H1 (cell line): ENCODE data around the gene MRPL40. TPM values are rescaled to one million over a fixed set of nuclear protein-coding genes. Genes with fewer than 3 reads are reported as not detected.

ENCODE experiments used
- CTCF ChIA-PET: fragments of 300-600 bp; sonication (Branson Sonifier 250); formaldehyde crosslinking; loops from one replicate; lab custom pipeline; 2021; ENCODE audit not compliant: partially characterized antibody; lab: Charles Lee
- POLR2A ChIA-PET: fragments of 300-600 bp; sonication (Branson Sonifier 250); formaldehyde crosslinking; loops from one replicate; lab custom pipeline; 2021; ENCODE audit warnings: inconsistent platforms; ENCODE audit not compliant: partially characterized antibody; lab: Charles Lee
- DNase-seq, 2 experiments: peaks; one replicate each; pipeline versions ENCODE4 v3.0.0 to v3.0.0-alpha.2; 2010 to 2022; ENCODE audit warnings: low spot score in 2 of 2, low read depth in 1 of 2, mixed read lengths in 1 of 2
- FAIRE-seq: peaks from 2 replicates; lab custom pipeline; 2011; peaks lifted over from hg19 to GRCh38; lab: Jason Lieb, UNC
- H2AFZ ChIP-seq: 2 replicates; pipeline ENCODE4 v1.8.1; 2012; ENCODE audit warnings: low read length, inconsistent platforms
- H2AK5ac ChIP-seq: 2 replicates; pipeline ENCODE4 v1.6.1; 2013; ENCODE audit warnings: low read depth, low read length
- H2BK120ac ChIP-seq: replicated peaks from 2 replicates; pipeline ENCODE3; 2013; ENCODE audit warnings: low read depth, low read length, inconsistent platforms
- H2BK12ac ChIP-seq: 2 replicates; pipeline ENCODE4 v1.6.1; 2013; ENCODE audit warnings: low read depth, low read length
- H2BK15ac ChIP-seq: 2 replicates; pipeline ENCODE4 v1.6.1; 2013; ENCODE audit warnings: low read length
- H2BK20ac ChIP-seq: 2 replicates; pipeline ENCODE4 v1.6.1; 2013; ENCODE audit warnings: low read length
- H2BK5ac ChIP-seq: 2 replicates; pipeline ENCODE4 v1.6.1; 2013; ENCODE audit warnings: low read depth, low read length
- H3K14ac ChIP-seq: 2 replicates; pipeline ENCODE4 v1.6.1; 2013; ENCODE audit warnings: inconsistent platforms; ENCODE audit not compliant: insufficient read length
- H3K18ac ChIP-seq: 2 replicates; pipeline ENCODE4 v1.6.1; 2013; ENCODE audit warnings: low read length; ENCODE audit errors: extremely low read depth
- H3K23ac ChIP-seq: 2 replicates; pipeline ENCODE4 v1.6.1; 2013; ENCODE audit warnings: inconsistent platforms; ENCODE audit not compliant: insufficient read length
- H3K23me2 ChIP-seq: 2 replicates; pipeline ENCODE4 v1.6.1; 2013; ENCODE audit warnings: low read depth, low read length
- H3K27ac ChIP-seq: 2 replicates; pipeline ENCODE4 v1.6.1; 2011; ENCODE audit warnings: low read depth, low read length, inconsistent platforms
- H3K27me3 ChIP-seq, 4 experiments: replicated peaks in 1 of 4; 1 replicate in 1 of 4; 2 replicates in 3 of 4; pipeline versions ENCODE4 v1.6.1 to v1.8.1; 2011 to 2013; ENCODE audit warnings: low read length in 3 of 4, mild to moderate bottlenecking in 3 of 4, inconsistent platforms in 2 of 4, mixed read lengths in 2 of 4, moderate library complexity in 1 of 4; ENCODE audit not compliant: control insufficient read depth in 3 of 4, insufficient read depth in 3 of 4; ENCODE audit errors: extremely low read depth in 1 of 4
- H3K36me3 ChIP-seq, 4 experiments: 2 replicates each; pipeline versions ENCODE4 v1.6.1 to v1.8.1; 2011 to 2013; ENCODE audit warnings: mild to moderate bottlenecking in 4 of 4, low read length in 3 of 4, moderate library complexity in 2 of 4, control low read depth in 1 of 4, inconsistent platforms in 1 of 4; ENCODE audit not compliant: insufficient read depth in 4 of 4, control insufficient read depth in 2 of 4
- H3K4ac ChIP-seq: replicated peaks from 2 replicates; pipeline ENCODE3; 2013; ENCODE audit warnings: low read length, low read depth, mixed read lengths, inconsistent platforms; ENCODE audit not compliant: insufficient read length
- H3K4me1 ChIP-seq, 4 experiments: replicated peaks in 1 of 4; 1 replicate in 1 of 4; 2 replicates in 3 of 4; pipeline versions ENCODE4 v1.6.1 to v1.8.1; 2011 to 2013; ENCODE audit warnings: low read length in 3 of 4, inconsistent platforms in 2 of 4, mixed read lengths in 1 of 4; ENCODE audit not compliant: insufficient read depth in 4 of 4, control insufficient read depth in 3 of 4
- H3K4me2 ChIP-seq, 2 experiments: 2 replicates each; pipeline versions ENCODE4 v1.6.1 to v1.8.1; 2011 to 2013; ENCODE audit warnings: low read depth in 2 of 2, low read length in 2 of 2, control low read depth in 1 of 2, inconsistent platforms in 1 of 2, mild to moderate bottlenecking in 1 of 2; ENCODE audit not compliant: insufficient read depth in 1 of 2
- H3K4me3 ChIP-seq, 4 experiments: fragments of 200-600, 300-600 bp in 1 of 4; sonication (generic), shearing (Covaris generic), sonication (Bioruptor Twin) in 1 of 4; 2 replicates each; pipeline versions ENCODE4 v1.5.1 to v1.8.1; 2011 to 2016; ENCODE audit warnings: low read length in 4 of 4, low read depth in 3 of 4, control low read depth in 2 of 4, inconsistent platforms in 2 of 4, mild to moderate bottlenecking in 2 of 4, mixed read lengths in 1 of 4, moderate library complexity in 1 of 4; ENCODE audit not compliant: insufficient read depth in 2 of 4; ENCODE audit errors: extremely low read depth in 1 of 4
- H3K56ac ChIP-seq: replicated peaks from 2 replicates; pipeline ENCODE3; 2013; ENCODE audit warnings: low read depth, mild to moderate bottlenecking, mixed read lengths, low read length, inconsistent platforms; ENCODE audit not compliant: insufficient read length
- H3K79me1 ChIP-seq: 2 replicates; pipeline ENCODE4 v1.6.1; 2013; ENCODE audit warnings: low read depth, low read length, control low read depth
- H3K79me2 ChIP-seq, 2 experiments: 2 replicates each; pipeline versions ENCODE4 v1.6.1 to v1.8.1; 2012 to 2013; ENCODE audit warnings: low read length in 2 of 2, mild to moderate bottlenecking in 2 of 2, inconsistent platforms in 1 of 2; ENCODE audit not compliant: insufficient read depth in 2 of 2, control insufficient read depth in 1 of 2
- H3K9ac ChIP-seq, 4 experiments: replicated peaks in 1 of 4; 1 replicate in 1 of 4; 2 replicates in 3 of 4; pipeline versions ENCODE4 v1.6.1 to v1.8.1; 2011 to 2013; ENCODE audit warnings: low read depth in 3 of 4, low read length in 3 of 4, control low read depth in 2 of 4, mild to moderate bottlenecking in 2 of 4, moderate library complexity in 2 of 4, inconsistent platforms in 1 of 4; ENCODE audit errors: extremely low read depth in 1 of 4
- H3K9me3 ChIP-seq, 2 experiments: 2 replicates each; pipeline versions ENCODE4 v1.6.1 to v1.8.1; 2012 to 2013; ENCODE audit warnings: mild to moderate bottlenecking in 2 of 2, moderate library complexity in 2 of 2, control low read depth in 1 of 2, inconsistent platforms in 1 of 2, low read depth in 1 of 2, low read length in 1 of 2, mixed read lengths in 1 of 2; ENCODE audit not compliant: insufficient read depth in 2 of 2
- H4K20me1 ChIP-seq, 2 experiments: replicated peaks in 1 of 2; 2 replicates each; pipeline versions ENCODE3 to v1.8.1; 2011 to 2013; ENCODE audit warnings: inconsistent platforms in 2 of 2, low read length in 2 of 2, mild to moderate bottlenecking in 1 of 2; ENCODE audit not compliant: insufficient read depth in 2 of 2, control insufficient read depth in 1 of 2
- H4K5ac ChIP-seq: 2 replicates; pipeline ENCODE4 v1.6.1; 2013; ENCODE audit warnings: low read length, low read depth, mixed read lengths, inconsistent platforms; ENCODE audit not compliant: insufficient read length
- H4K8ac ChIP-seq: 2 replicates; pipeline ENCODE4 v1.8.0; 2013; ENCODE audit warnings: mild to moderate bottlenecking, moderate library complexity, low read length, inconsistent platforms; ENCODE audit not compliant: insufficient read depth; ENCODE audit errors: extremely low read depth
- H4K91ac ChIP-seq: replicated peaks from 2 replicates; pipeline ENCODE3; 2013; ENCODE audit warnings: low read length, mixed read lengths, inconsistent platforms; ENCODE audit not compliant: insufficient read length
- BCL11A ChIP-seq, 2 experiments: IDR thresholded peaks; one replicate each; pipeline ENCODE4 v1.6.1; 2011; ENCODE audit warnings: low read depth in 2 of 2, low read length in 2 of 2, mild to moderate bottlenecking in 2 of 2
- CBX8 ChIP-seq: fragments of 300-800, 300-1000 bp; sonication (generic); IDR thresholded peaks from 2 replicates; pipeline ENCODE4 v1.7.1; 2016; ENCODE audit warnings: low read depth, low read length, borderline replicate concordance
- CREB1 ChIP-seq: IDR thresholded peaks from 2 replicates; pipeline ENCODE4 v1.6.1; 2012; ENCODE audit warnings: inconsistent platforms
- HDAC2 ChIP-seq, 2 experiments: fragments of 300-600 bp in 1 of 2; sonication (generic) in 1 of 2; IDR thresholded peaks; 2 replicates each; pipeline ENCODE4 v1.6.1; 2011 to 2012; ENCODE audit warnings: low read depth in 2 of 2, low read length in 2 of 2, mild to moderate bottlenecking in 2 of 2, moderate library complexity in 2 of 2, borderline replicate concordance in 1 of 2, inconsistent platforms in 1 of 2
- PHF8 ChIP-seq: fragments of 200-600 bp; sonication (generic); conservative IDR thresholded peaks from 2 replicates; pipeline ENCODE4 v1.7.1; 2012; ENCODE audit warnings: low read depth, mild to moderate bottlenecking, inconsistent platforms, low read length, moderate library complexity
- POLR2AphosphoS5 ChIP-seq: IDR thresholded peaks from 2 replicates; pipeline ENCODE4 v1.6.1; 2011; ENCODE audit warnings: low read depth, low read length
- RXRA ChIP-seq: IDR thresholded peaks from 2 replicates; pipeline ENCODE4 v1.6.1; 2011; ENCODE audit warnings: low read depth, mild to moderate bottlenecking, low read length, moderate library complexity; ENCODE audit not compliant: insufficient read depth
- TEAD4 ChIP-seq: IDR thresholded peaks from 2 replicates; pipeline ENCODE4 v1.6.1; 2012; ENCODE audit warnings: low read depth, low read length, inconsistent platforms, mixed read lengths
- YY1 ChIP-seq: IDR thresholded peaks from 2 replicates; pipeline ENCODE4 v1.6.1; 2011; ENCODE audit warnings: low read depth, mild to moderate bottlenecking, low read length
- WGBS, 2 experiments: shearing (Covaris generic) in 1 of 2; methylation state at CpG; one replicate each; pipeline versions ENCODE4 v1.1.6 to v1.1.7; 2013 to 2015; ENCODE audit warnings: low lambda C conversion rate in 2 of 2, mixed read lengths in 2 of 2, inconsistent platforms in 1 of 2, low coverage in 1 of 2, missing lambda C conversion rate in 1 of 2; ENCODE audit not compliant: insufficient replicate concordance in 2 of 2, insufficient coverage in 1 of 2, insufficient read length in 1 of 2; ENCODE audit errors: extremely low coverage in 1 of 2, missing lambda C conversion rate in 1 of 2; 5-methylcytosine and 5-hydroxymethylcytosine counted together
- polyA plus RNA-seq, 7 experiments: library from polyadenylated mRNA; depleted of rRNA in 3 of 7; stranded (reverse) in 5 of 7; unstranded in 2 of 7; fragments of >200 nt in 5 of 7; fragments of 200-250 nt in 2 of 7; gene quantifications; 1 replicate in 5 of 7; 2 replicates in 1 of 7; 4 replicates in 1 of 7; pipeline versions ENCODE4 v1.2.1 to v1.2.3, GENCODE V29; 2011 to 2013; ENCODE audit warnings: missing spikeins in 2 of 7, mixed read lengths in 2 of 7
- total RNA-seq: library from RNA; stranded (reverse); fragmentation: NEBNext Ultra II Directional; extraction: Animal tissue kit (Norgen Biotek cat#: 25700); gene quantifications from 2 replicates; pipeline ENCODE4 v1.2.1, GENCODE V29; 2021

Gene MRPL40
- total and polyA plus RNA-seq, 2 of the 8 experiments (the other 6 are each of a cell fraction or from before 2014, with no cell fraction given): 12.4 to 14.5 TPM

- H3K36me3 ChIP-seq: peaks cover 12 to 55% (median 33%) of the 10 kb centered on the region in 4 experiments
- H3K4me2 ChIP-seq: no peak overlapping the region
- CTCF ChIA-PET: interaction anchor here (0.8 to 4.6 kb wide), 2 partner anchors 10 to 166 kb away, joined by 3 to 34 read pairs; no protein-coding TSS in a partner anchor
- H3K9me3 ChIP-seq: no peaks in the 10 kb centered on the region
- H4K5ac ChIP-seq: no peak overlapping the region
- H3K27ac ChIP-seq: no peak overlapping the region
- TF ChIP-seq RXRA (no peak), CBX8 (no peak), YY1 (no peak), POLR2AphosphoS5 (no peak), CREB1 (no peak), HDAC2 (IDR thresholded peaks at IDR 0.05; ENCODE audit: borderline replicate concordance in 1 of 2, low read depth in 2 of 2, low read length in 2 of 2) (no peak), PHF8 (no peak), BCL11A (IDR thresholded peaks at IDR 0.05; ENCODE audit: low read depth in 2 of 2, low read length in 2 of 2) (no peak), TEAD4 (no peak)
- TF ChIP-seq, all 59 proteins: peak for 0
- Histone ChIP-seq H4K8ac (no peak overlapping the region), H3K4me3 (no peak overlapping the region), H2BK20ac (no peak overlapping the region), H2BK12ac (no peak overlapping the region), H2BK5ac (no peak overlapping the region), H3K4me1 (no peaks in the 10 kb centered on the region), H3K79me2 (no peaks in the 10 kb centered on the region), H4K91ac (no peak overlapping the region), H2AK5ac (no peak overlapping the region), H2BK15ac (no peak overlapping the region), H3K23ac (no peak overlapping the region), H3K18ac (no peak overlapping the region), H4K20me1 (peaks cover 0 to 3% of the 10 kb centered on the region in 2 experiments), H3K9ac (no peak overlapping the region), H2AFZ (no peak overlapping the region), H3K14ac (no peak overlapping the region), H3K27me3 (no peaks in the 10 kb centered on the region), H3K79me1 (peaks cover under 1% of the 10 kb centered on the region; the same call in 1 of the 2 replicates), H3K4ac (no peak overlapping the region), H2BK120ac (no peak overlapping the region), H3K23me2 (no peaks in the 10 kb centered on the region), H3K56ac (no peak overlapping the region)
- DNase-seq (no peak), FAIRE-seq (no peak)
- POLR2A ChIA-PET: interaction anchor here (0.7 to 3.4 kb wide), 3 partner anchors 13 to 320 kb away, joined by 3 to 9 read pairs (median 6); partner anchors contain the start of gene CDC45
- WGBS, 2 experiments: 82% methylated on average over 7 of the region's 7 CpGs; no CpG with 5 or more reads in 1 of the 2 experiments
Measured at GRCh38 chr22:19463491-19464469, 31.4 kb downstream of the MRPL40 start.
